Tibial nerve (tissue), 4 donors: ENCODE data around the gene MYO18B. TPM values are rescaled to one million over a fixed set of nuclear protein-coding genes. Genes with fewer than 3 reads are reported as not detected.

Experiments used
- DNase-seq, 2 donors: peaks; one replicate each; pipeline ENCODE4 v3.0.0-alpha.2; 2019; ENCODE audit warnings: low spot score in 2 of 2
- H3K27ac ChIP-seq, 4 donors: fragments of 200-600 bp; sonication (generic) in 3 of 4; one replicate each; pipeline ENCODE4 v1.5.1; 2017 to 2019; ENCODE audit warnings: mild to moderate bottlenecking in 1 of 4
- H3K27me3 ChIP-seq, 2 donors: fragments of 200-600 bp; sonication (generic) in 1 of 2; one replicate each; pipeline versions ENCODE4 v1.5.1 to v1.6.0; 2017 to 2019
- H3K36me3 ChIP-seq, 3 donors: fragments of 200-600 bp; sonication (generic); one replicate each; pipeline ENCODE4 v1.5.1; 2018 to 2019
- H3K4me1 ChIP-seq, 4 donors: fragments of 200-600 bp; sonication (generic) in 3 of 4; one replicate each; pipeline ENCODE4 v1.5.1; 2017 to 2019
- H3K4me3 ChIP-seq, 4 donors: fragments of 200-600 bp; sonication (generic) in 3 of 4; one replicate each; pipeline ENCODE4 v1.5.1; 2017 to 2019; ENCODE audit warnings: mild to moderate bottlenecking in 1 of 4, moderate library complexity in 1 of 4
- H3K9me3 ChIP-seq, 4 donors: fragments of 200-600 bp; sonication (generic) in 3 of 4; one replicate each; pipeline ENCODE4 v1.5.1; 2017 to 2019
- CTCF ChIP-seq, 5 experiments: fragments of 200-600 bp in 3 of 5; fragments of 450-650 bp in 2 of 5; sonication (generic) in 3 of 5; IDR thresholded peaks; one replicate each; pipeline ENCODE4 v1.5.1; 2016 to 2019; ENCODE audit warnings: antibody characterized with exemption in 5 of 5, mild to moderate bottlenecking in 3 of 5, moderate library complexity in 2 of 5
- EP300 ChIP-seq, 2 donors: sonication (generic); formaldehyde crosslinking; IDR thresholded peaks; one replicate each; pipeline ENCODE4 v1.6.1; 2017; ENCODE audit warnings: antibody characterized with exemption in 2 of 2, mild to moderate bottlenecking in 1 of 2
- POLR2A ChIP-seq, 2 donors: fragments of 450-650 bp; IDR thresholded peaks; one replicate each; pipeline ENCODE4 v1.6.1; 2017; ENCODE audit warnings: antibody characterized with exemption in 2 of 2, mild to moderate bottlenecking in 2 of 2, moderate library complexity in 2 of 2
- WGBS, 2 donors: methylation state at CpG; one replicate each; pipeline ENCODE4 v1.1.5; 2018; 5-methylcytosine and 5-hydroxymethylcytosine counted together
- total RNA-seq, 4 donors: library from RNA; depleted of rRNA; stranded (reverse); fragments of >200 nt; gene quantifications; one replicate each; pipeline ENCODE4 v1.1.0, GENCODE V29; 2016

Gene MYO18B
- total RNA-seq, 4 donors from 2014 or later: under 0.01 TPM; not detected in 2

GRCh38 chr22:25818541-25818940 is 76.6 kb downstream of the MYO18B start:
- TF ChIP-seq EP300 (IDR thresholded peaks at IDR 0.05) (no peak), POLR2A (IDR thresholded peaks at IDR 0.05) (no peak), CTCF (IDR thresholded peaks at IDR 0.05) (no peak)
- Histone ChIP-seq H3K36me3 (no peaks in the 10 kb centered on the region), H3K4me3 (no peak overlapping the region), H3K9me3 (no peaks in the 10 kb centered on the region), H3K4me1 (no peaks in the 10 kb centered on the region), H3K27ac (no peak overlapping the region), H3K27me3 (no peaks in the 10 kb centered on the region)
- no peak for DNase-seq
- WGBS, 2 donors: 82 to 86% methylated on average over 4 of the region's 4 CpGs

GRCh38 chr22:25822344-25822743 is 80.4 kb downstream of the MYO18B start:
- H3K9me3 ChIP-seq: no peaks in the 10 kb centered on the region
- H3K4me1 ChIP-seq: no peaks in the 10 kb centered on the region
- H3K4me3 ChIP-seq: no peak overlapping the region
- no peak for DNase-seq
- no peak overlapping the region for H3K27ac ChIP-seq
- H3K27me3 ChIP-seq: no peaks in the 10 kb centered on the region
- no peaks in the 10 kb centered on the region for H3K36me3 ChIP-seq
- no peak for TF ChIP-seq CTCF (IDR thresholded peaks at IDR 0.05)
- TF ChIP-seq POLR2A (IDR thresholded peaks at IDR 0.05): no peak
- no peak for TF ChIP-seq EP300 (IDR thresholded peaks at IDR 0.05)
- WGBS, 2 donors: 85 to 88% methylated on average over 6 of the region's 6 CpGs

GRCh38 chr22:25823276-25823675 is 81.3 kb downstream of the MYO18B start:
- Histone ChIP-seq H3K27me3 (no peaks in the 10 kb centered on the region), H3K36me3 (no peaks in the 10 kb centered on the region), H3K4me3 (no peak overlapping the region), H3K4me1 (no peaks in the 10 kb centered on the region), H3K9me3 (no peaks in the 10 kb centered on the region), H3K27ac (no peak overlapping the region)
- no peak for TF ChIP-seq CTCF (IDR thresholded peaks at IDR 0.05)
- TF ChIP-seq POLR2A (IDR thresholded peaks at IDR 0.05): no peak
- TF ChIP-seq EP300 (IDR thresholded peaks at IDR 0.05): no peak
- DNase-seq: no peak
- WGBS, 2 donors: 79 to 81% methylated on average over 11 to 15 of the region's 15 CpGs

- TF ChIP-seq POLR2A (IDR thresholded peaks at IDR 0.05): no peak
- Histone ChIP-seq H3K27me3 (no peaks in the 10 kb centered on the region), H3K4me1 (no peaks in the 10 kb centered on the region), H3K27ac (no peak overlapping the region), H3K4me3 (no peak overlapping the region), H3K36me3 (no peaks in the 10 kb centered on the region), H3K9me3 (peaks cover 0 to 1% (median 0%) of the 10 kb centered on the region in 4 donors)
- WGBS, 2 donors: 54 to 59% methylated on average over 7 of the region's 7 CpGs
- DNase-seq: no peak
Observed at GRCh38 chr22:25824828-25825423, 82.9 kb downstream of the MYO18B start.

- TF ChIP-seq POLR2A (IDR thresholded peaks at IDR 0.05): no peak
- TF ChIP-seq CTCF (IDR thresholded peaks at IDR 0.05): no peak
- TF ChIP-seq EP300 (IDR thresholded peaks at IDR 0.05): no peak
- Histone ChIP-seq H3K27me3 (no peaks in the 10 kb centered on the region), H3K4me3 (no peak overlapping the region), H3K27ac (no peak overlapping the region), H3K36me3 (no peaks in the 10 kb centered on the region), H3K4me1 (no peaks in the 10 kb centered on the region), H3K9me3 (peaks cover 0 to 15% (median 0%) of the 10 kb centered on the region in 4 donors)
- DNase-seq: no peak
- 62 to 65% methylated on average over 9 of the region's 9 CpGs for WGBS, 2 donors
Observed at GRCh38 chr22:25827415-25827814, 85.4 kb downstream of the MYO18B start.

GRCh38 chr22:25828422-25828821 is 86.4 kb downstream of the MYO18B start:
- TF ChIP-seq EP300 (IDR thresholded peaks at IDR 0.05): no peak
- no peaks in the 10 kb centered on the region for H3K36me3 ChIP-seq
- no peak overlapping the region for H3K27ac ChIP-seq

More at GRCh38 chr22:25828422-25828821, 86.4 kb downstream of the MYO18B start:
- no peaks in the 10 kb centered on the region for H3K27me3 ChIP-seq
- H3K4me3 ChIP-seq: no peak overlapping the region
- no peaks in the 10 kb centered on the region for H3K4me1 ChIP-seq
- no peak for DNase-seq
- H3K9me3 ChIP-seq: peaks cover 0 to 15% (median 0%) of the 10 kb centered on the region in 4 donors
